Dermis blood vessel endothelial cell (primary cell): ENCODE results near the gene DKK3. TPM values are rescaled to one million over a fixed set of nuclear protein-coding genes. Genes with fewer than 3 reads are reported as not detected.

ENCODE experiments used
- DNase-seq: peaks from one replicate; pipeline ENCODE4 v3.0.0; 2010
- total RNA-seq: library from RNA; depleted of rRNA; stranded (reverse); fragments of >200 nt; gene quantifications from 2 replicates; pipeline ENCODE4 v1.2.3, GENCODE V29; 2014

The DKK3 gene
- total RNA-seq, 1 donor from 2014 or later: 107 TPM

DNA sequence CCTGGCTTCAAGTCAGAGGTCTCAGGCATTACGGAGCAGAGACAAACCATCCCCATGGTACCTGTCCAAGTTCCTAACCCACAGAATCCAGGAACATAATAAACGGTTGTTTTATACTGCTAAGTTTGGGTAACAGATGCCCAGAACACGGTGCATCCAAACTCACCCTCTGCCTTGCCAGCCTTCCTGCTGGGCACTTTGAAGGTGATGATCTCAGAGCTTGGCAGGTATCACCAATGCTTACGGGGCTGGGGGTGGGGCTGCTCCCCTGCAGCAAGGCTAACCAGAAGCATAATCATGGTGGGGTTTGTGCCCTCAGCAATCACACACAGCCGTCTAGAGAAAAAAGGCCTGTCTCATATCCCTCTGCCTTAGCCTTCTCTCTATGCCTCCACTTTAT lies 27.1 kb downstream of the DKK3 start:
- no peak for DNase-seq

GRCh38 chr11:11980841-11981308 lies 27.6 kb downstream of the DKK3 start:
- peak; percentile 60 for DNase-seq

DNA sequence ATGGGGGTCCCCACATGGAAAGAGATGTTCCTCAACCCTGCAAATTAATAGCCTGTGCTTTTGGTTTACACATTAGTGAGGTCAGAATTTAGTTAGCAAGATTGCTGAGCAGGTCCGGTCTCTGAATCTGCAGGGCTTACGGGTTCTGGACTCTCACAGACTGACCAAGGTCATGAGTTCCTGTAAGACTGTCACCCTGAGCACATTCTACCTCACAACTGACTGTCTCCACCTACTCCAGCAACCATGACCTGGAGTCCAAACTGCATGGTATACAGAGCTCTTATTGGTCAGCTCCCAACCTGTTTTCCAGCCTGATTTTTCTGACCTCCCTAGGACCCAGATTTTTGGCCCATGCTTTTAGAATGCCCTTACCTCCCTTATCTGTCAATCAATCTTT lies 28.2 kb downstream of the DKK3 start:
- DNase-seq: no peak

- DNase-seq: peak; percentile 43
Observed at GRCh38 chr11:11979488-11980117, 28.8 kb downstream of the DKK3 start.

- DNase-seq: peak; percentile 93
Observed at GRCh38 chr11:11978792-11979487, 29.5 kb downstream of the DKK3 start.

- DNase-seq: no peak
Observed at GRCh38 chr11:11978098-11978637, 30.3 kb downstream of the DKK3 start.

- peak; percentile 95 for DNase-seq
Observed at GRCh38 chr11:11977206-11977938, 31.1 kb downstream of the DKK3 start.

- DNase-seq: peak; percentile 41
Observed at GRCh38 chr11:11976481-11977127, 31.8 kb downstream of the DKK3 start.

- no peak for DNase-seq
Observed at GRCh38 chr11:11975201-11976092, 33.0 kb downstream of the DKK3 start.

DNA sequence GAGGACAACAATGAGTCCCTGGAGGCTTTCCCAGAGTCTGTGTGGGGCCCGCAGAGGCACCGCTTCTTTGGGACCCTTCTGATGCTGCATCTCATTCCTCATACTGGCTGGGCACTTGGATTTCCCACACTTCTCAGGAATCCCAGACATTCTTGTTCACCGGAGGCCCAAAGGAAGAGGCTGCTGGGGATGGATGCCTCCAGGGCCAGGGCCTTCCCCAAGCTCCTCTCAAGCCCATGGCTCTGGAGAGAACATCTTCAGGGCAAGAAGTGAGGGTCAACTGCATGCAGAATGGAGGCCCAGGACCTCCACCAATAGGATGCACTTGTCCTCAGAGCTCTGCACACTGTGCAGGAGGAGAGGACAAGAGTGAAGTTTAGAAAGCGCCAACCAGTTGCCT lies 34.6 kb downstream of the DKK3 start:
- DNase-seq: no peak

DNA sequence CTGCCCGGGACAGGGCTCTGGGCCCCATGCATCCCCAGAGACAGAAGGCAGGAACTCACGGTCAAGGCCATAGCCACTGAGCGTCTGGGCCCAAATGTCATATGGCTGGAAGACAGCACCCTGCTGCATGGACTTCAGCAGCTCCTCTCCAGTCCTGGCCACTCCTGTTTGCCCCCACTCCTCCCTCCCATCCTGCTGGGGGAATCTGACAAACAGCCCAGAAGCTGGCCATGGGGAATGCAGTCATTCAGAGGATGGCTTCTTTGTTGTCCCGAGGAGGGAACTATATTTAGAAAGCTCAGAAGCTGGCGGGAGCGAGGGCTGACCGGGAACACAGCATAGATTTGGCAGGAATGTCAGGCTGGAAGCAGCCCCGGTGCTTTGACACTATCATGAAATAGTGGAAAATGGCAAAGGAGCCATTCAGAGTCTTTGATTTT lies 35.0 kb downstream of the DKK3 start:
- DNase-seq: peak; percentile 42

- DNase-seq: no peak
Observed at GRCh38 chr11:11972730-11973341, 35.6 kb downstream of the DKK3 start.

GRCh38 chr11:11971906-11972547 lies 36.4 kb downstream of the DKK3 start:
- DNase-seq: no peak

- no peak for DNase-seq
Observed at GRCh38 chr11:11970556-11970955, 37.9 kb downstream of the DKK3 start.

- DNase-seq: no peak
Observed at GRCh38 chr11:11969380-11970215, 38.8 kb downstream of the DKK3 start.

DNA sequence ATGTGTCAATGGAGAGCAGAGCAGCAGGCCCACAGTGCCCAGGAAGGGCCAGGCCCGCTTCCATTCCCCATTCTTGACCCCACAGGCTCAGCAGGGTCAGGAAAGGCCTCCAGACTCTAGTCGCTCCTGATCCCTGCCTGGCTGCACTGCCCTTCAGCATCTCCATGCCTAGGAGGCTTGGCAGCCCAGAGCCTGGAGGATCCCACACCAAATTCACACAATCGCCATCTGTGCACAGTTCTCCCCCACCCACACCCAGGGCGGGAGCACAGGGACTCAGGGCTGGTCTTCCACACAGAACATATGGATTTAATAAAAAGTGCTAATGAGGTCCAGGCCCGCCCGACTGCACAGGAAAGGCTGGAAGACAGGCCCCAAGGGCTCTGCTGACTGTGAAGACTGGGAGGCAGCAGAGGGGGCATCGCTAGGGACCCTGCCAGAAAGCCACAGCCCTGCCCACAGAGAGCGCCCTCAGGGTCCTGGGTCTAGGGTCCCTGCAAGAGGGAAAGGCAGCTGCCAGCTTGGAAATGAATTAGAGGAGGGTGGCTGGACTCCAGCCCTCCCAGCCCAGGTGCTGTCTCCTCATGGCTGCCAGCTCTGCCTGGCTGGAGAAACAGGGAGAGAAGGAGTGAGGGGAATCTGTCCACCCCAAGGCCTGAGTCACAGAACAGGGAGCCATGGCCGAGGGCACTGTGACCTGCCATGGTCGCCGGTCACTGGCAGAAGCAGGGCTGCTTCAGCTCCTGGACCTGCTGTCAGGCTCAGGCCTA lies 39.7 kb downstream of the DKK3 start:
- no peak for DNase-seq

- DNase-seq: no peak
Observed at GRCh38 chr11:11967669-11968510, 40.5 kb downstream of the DKK3 start.
